PC-3 (cell line): Measurements from ENCODE around the gene TTC23. TPM values are rescaled to one million over a fixed set of nuclear protein-coding genes. Genes with fewer than 3 reads are reported as not detected.
"Not testable (repeated sequence)": the region's sequence is repeated elsewhere in the genome, so short reads cannot be mapped to it uniquely, and the experiment has no call there.

Experiments
- ATAC-seq: fragments of 200-7000 bp; cut with Tn5 transposase; 2 replicates; pipeline ENCODE4 v1.9.1; 2020; ENCODE audit warnings: mild to moderate bottlenecking, moderate library complexity
- BruUV-seq: library from RNA; stranded (reverse); fragments of 400-500 nt; replicated peaks from 2 replicates; lab custom pipeline; 2021; lab: Mats Ljungman, UMichigan
- CTCF ChIA-PET: fragments of 300-600 bp; sonication (Branson Sonifier 250); formaldehyde crosslinking; loops from one replicate; lab custom pipeline; 2022; ENCODE audit warnings: antibody characterized with exemption; lab: Charles Lee
- POLR2A ChIA-PET: fragments of 300-600 bp; sonication (Branson Sonifier 250); formaldehyde crosslinking; loops from one replicate; lab custom pipeline; 2022; ENCODE audit warnings: antibody characterized with exemption; ENCODE audit not compliant: unreplicated experiment; lab: Charles Lee
- DNase-seq: peaks from one replicate; pipeline ENCODE4 v3.0.0-alpha.2; 2015
- H2AFZ ChIP-seq: fragments of 300-600 bp; sonication (generic); 2 replicates; pipeline ENCODE4 v1.6.0; 2016; ENCODE audit warnings: antibody characterized with exemption, low read length
- H3F3A ChIP-seq: fragments of 300-600 bp; sonication (generic); one replicate; pipeline ENCODE4 v1.6.0; 2017; ENCODE audit warnings: antibody characterized with exemption, low read length, control low read depth, mild to moderate bottlenecking; ENCODE audit not compliant: unreplicated experiment
- H3K27ac ChIP-seq: fragments of 300-600 bp; sonication (generic); 2 replicates; pipeline ENCODE4 v1.5.1; 2016; ENCODE audit warnings: mild to moderate bottlenecking, low read length
- H3K27me3 ChIP-seq: fragments of 300-600 bp; sonication (generic); 2 replicates; pipeline ENCODE4 v1.6.1; 2016; ENCODE audit warnings: low read length, mixed read lengths
- H3K36me3 ChIP-seq: fragments of 300-600 bp; sonication (generic); 2 replicates; pipeline ENCODE4 v1.6.1; 2016; ENCODE audit warnings: low read depth, mixed run types, low read length, mixed read lengths
- H3K4me1 ChIP-seq: fragments of 300-600 bp; sonication (generic); 2 replicates; pipeline ENCODE4 v1.5.1; 2016; ENCODE audit warnings: low read length; ENCODE audit not compliant: insufficient read depth
- H3K4me2 ChIP-seq: fragments of 300-600 bp; sonication (generic); 2 replicates; pipeline ENCODE4 v1.6.0; 2016; ENCODE audit warnings: low read length
- H3K4me3 ChIP-seq: fragments of 300-600 bp; sonication (generic); 2 replicates; pipeline ENCODE4 v1.5.1; 2016; ENCODE audit warnings: mild to moderate bottlenecking, low read length, mixed read lengths
- H3K79me2 ChIP-seq: fragments of 300-600 bp; sonication (generic); 2 replicates; pipeline ENCODE4 v1.6.1; 2017; ENCODE audit warnings: low read length, mixed read lengths
- H3K9ac ChIP-seq: fragments of 300-600 bp; sonication (generic); 2 replicates; pipeline ENCODE4 v1.6.0; 2016; ENCODE audit warnings: mild to moderate bottlenecking, low read length
- H3K9me2 ChIP-seq: fragments of 300-600 bp; sonication (generic); replicated peaks from 2 replicates; pipeline ENCODE4 v1.6.1; 2016; ENCODE audit warnings: mixed run types, low read length, mixed read lengths
- H3K9me3 ChIP-seq: fragments of 300-600 bp; sonication (generic); 2 replicates; pipeline ENCODE4 v1.6.1; 2016; ENCODE audit warnings: low read length, mixed read lengths
- H4K20me1 ChIP-seq: fragments of 300-600 bp; sonication (generic); 2 replicates; pipeline ENCODE4 v1.6.1; 2016; ENCODE audit warnings: low read length, mixed read lengths
- EZH2 ChIP-seq: fragments of 300-600 bp; sonication (generic); IDR thresholded peaks from one replicate; pipeline ENCODE4 v1.6.1; 2017; ENCODE audit warnings: antibody characterized with exemption, mild to moderate bottlenecking, low read length; ENCODE audit not compliant: unreplicated experiment
- EZH2phosphoT487 ChIP-seq: fragments of 300-600 bp; sonication (generic); IDR thresholded peaks from 2 replicates; pipeline ENCODE4 v1.6.1; 2018; ENCODE audit warnings: mild to moderate bottlenecking, antibody characterized with exemption, low read length, borderline replicate concordance
- intact Hi-C: fragments of 100-400 bp; cut with micrococcal nuclease; formaldehyde crosslinking; loops from 2 replicates; pipeline ENCODE4 v1.9.0; 2023
- total RNA-seq: library from RNA; depleted of rRNA; stranded (reverse); fragments of >200 nt; gene quantifications from 2 replicates; pipeline ENCODE4 v1.2.3, GENCODE V29; 2014
- TF ChIP-seq, protein P1 (sequence below): fragments of 300-600 bp; sonication (generic); conservative IDR thresholded peaks from 2 replicates; pipeline ENCODE4 v1.5.1; 2017; ENCODE audit warnings: antibody characterized with exemption, low read depth, mild to moderate bottlenecking, low read length

TTC23 gene
- total RNA-seq, 1 experiment from 2014 or later: 10.4 TPM

DNA sequence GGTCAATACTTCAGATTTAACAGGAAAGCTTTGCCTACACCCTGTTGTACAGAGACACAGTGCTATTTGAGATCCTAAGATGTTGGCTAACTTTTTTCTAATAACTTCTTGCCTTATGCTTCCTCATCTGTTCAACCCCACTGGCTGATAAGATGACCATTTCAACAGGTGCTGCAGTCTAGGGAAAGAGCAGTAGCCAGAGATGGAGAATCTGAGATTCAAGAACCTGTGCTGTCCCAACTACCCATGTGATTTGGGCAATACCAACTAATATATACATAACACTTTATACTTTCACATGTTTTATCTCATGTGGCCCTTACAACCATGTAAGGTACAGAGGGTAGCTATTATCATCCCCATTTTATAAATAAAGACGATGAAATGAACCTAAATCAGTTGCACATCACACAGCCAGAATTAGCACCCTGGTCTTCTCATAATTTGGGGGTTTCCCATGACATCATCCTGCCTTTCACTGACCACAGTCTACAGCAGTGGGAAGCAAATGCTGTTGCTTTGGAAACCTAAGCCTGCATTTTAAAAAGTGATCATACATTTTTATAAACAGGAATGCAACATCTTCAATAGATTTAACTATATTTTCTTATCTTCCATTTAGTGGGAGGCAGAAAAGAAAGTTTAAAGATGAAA is 9.7 kb downstream of the TTC23 start:
- no TSS peak for BruUV-seq
- TF ChIP-seq EZH2phosphoT487 (no peak), EZH2 (no peak)
- TF ChIP-seq, protein P1, sequence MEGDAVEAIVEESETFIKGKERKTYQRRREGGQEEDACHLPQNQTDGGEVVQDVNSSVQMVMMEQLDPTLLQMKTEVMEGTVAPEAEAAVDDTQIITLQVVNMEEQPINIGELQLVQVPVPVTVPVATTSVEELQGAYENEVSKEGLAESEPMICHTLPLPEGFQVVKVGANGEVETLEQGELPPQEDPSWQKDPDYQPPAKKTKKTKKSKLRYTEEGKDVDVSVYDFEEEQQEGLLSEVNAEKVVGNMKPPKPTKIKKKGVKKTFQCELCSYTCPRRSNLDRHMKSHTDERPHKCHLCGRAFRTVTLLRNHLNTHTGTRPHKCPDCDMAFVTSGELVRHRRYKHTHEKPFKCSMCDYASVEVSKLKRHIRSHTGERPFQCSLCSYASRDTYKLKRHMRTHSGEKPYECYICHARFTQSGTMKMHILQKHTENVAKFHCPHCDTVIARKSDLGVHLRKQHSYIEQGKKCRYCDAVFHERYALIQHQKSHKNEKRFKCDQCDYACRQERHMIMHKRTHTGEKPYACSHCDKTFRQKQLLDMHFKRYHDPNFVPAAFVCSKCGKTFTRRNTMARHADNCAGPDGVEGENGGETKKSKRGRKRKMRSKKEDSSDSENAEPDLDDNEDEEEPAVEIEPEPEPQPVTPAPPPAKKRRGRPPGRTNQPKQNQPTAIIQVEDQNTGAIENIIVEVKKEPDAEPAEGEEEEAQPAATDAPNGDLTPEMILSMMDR: no peak
- intact Hi-C loops: no loop called here
- CTCF ChIA-PET: no interaction called here
- Histone ChIP-seq H3K9ac (no peak overlapping the region), H3K9me2 (no peaks in the 10 kb centered on the region), H3K4me2 (no peak overlapping the region), H3K4me3 (no peak overlapping the region), H3F3A (no peaks in the 10 kb centered on the region), H3K79me2 (0 out of 2 replicates have a peak, but pooled peaks cover 4% of the 10 kb centered on the region), H2AFZ (no peak overlapping the region), H3K36me3 (no peaks in the 10 kb centered on the region), H3K27me3 (no peaks in the 10 kb centered on the region), H3K4me1 (peaks cover 10% of the 10 kb centered on the region), H3K27ac (no peak overlapping the region), H4K20me1 (no peaks in the 10 kb centered on the region), H3K9me3 (no peaks in the 10 kb centered on the region)
- POLR2A ChIA-PET: no interaction called here
- ATAC-seq (no peak), DNase-seq (no peak)

DNA sequence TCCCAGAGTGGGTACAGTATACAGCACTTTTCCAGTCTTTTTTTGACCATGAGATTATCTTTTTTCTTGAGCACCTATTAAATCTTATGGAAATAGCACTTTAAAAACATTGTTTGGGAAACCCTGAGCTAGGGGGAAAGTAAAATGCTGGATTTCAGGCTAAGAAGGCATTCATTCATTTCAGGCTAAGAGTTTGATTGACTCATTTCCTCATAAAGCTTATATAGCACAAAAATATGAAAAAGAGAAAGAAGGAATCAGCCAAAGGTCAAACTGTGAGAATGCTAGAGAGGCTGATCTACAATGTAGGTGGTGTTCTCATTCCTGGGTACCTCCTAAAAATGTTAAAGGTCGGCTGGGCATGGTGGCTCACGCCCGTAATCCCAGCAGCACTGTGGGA is 10.5 kb downstream of the TTC23 start:
- Histone ChIP-seq H3K4me2 (0 out of 2 replicates have a peak overlapping the region, but pooled peaks have one; percentile 1), H3K36me3 (no peaks in the 10 kb centered on the region), H3F3A (no peaks in the 10 kb centered on the region), H3K4me1 (peaks cover 10% of the 10 kb centered on the region), H3K27ac (peak overlapping the region; percentile 25), H2AFZ (no peak overlapping the region), H3K4me3 (no peak overlapping the region), H3K9ac (no peak overlapping the region), H3K9me3 (no peaks in the 10 kb centered on the region), H3K79me2 (0 out of 2 replicates have a peak, but pooled peaks cover under 1% of the 10 kb centered on the region), H4K20me1 (no peaks in the 10 kb centered on the region), H3K9me2 (no peaks in the 10 kb centered on the region), H3K27me3 (no peaks in the 10 kb centered on the region)
- TF ChIP-seq, protein P1: no peak
- TF ChIP-seq EZH2 (no peak), EZH2phosphoT487 (no peak)
- ChIA-PET POLR2A (no interaction called here), CTCF (interaction anchor here (0.6 kb wide), 1 partner anchor 1571 kb away, joined by 6 read pairs; no protein-coding TSS in a partner anchor)
- peak; percentile 77 for ATAC-seq
- no TSS peak for BruUV-seq
- DNase-seq: peak; percentile 27
- intact Hi-C loops: no loop called here

DNA sequence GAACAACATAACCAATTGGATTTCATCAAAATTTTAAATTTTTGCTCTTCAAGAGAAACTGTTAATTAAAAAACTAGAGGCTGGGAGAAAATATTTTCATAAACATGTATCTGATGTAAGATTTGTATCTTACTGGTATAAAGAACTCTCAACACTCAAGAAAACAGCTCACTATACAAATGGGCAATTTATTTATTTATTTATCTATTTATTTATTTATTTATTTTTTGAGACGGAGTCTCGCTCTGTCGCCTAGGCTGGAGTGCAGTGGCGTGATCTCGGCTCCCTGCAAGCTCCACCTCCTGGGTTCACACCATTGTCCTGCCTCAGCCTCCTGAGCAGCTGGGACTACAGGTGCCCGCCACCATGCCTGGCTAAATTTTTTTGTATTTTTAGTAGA is 15.2 kb downstream of the TTC23 start:
- peaks cover 10% of the 10 kb centered on the region for H3K4me1 ChIP-seq
- H3K36me3 ChIP-seq, H4K20me1 ChIP-seq, BruUV-seq, H3K27ac ChIP-seq, ATAC-seq, H3K79me2 ChIP-seq, POLR2A ChIA-PET, H3F3A ChIP-seq, H3K9me3 ChIP-seq, H3K9ac ChIP-seq, DNase-seq, H2AFZ ChIP-seq, CTCF ChIA-PET, H3K9me2 ChIP-seq, H3K4me3 ChIP-seq, H3K27me3 ChIP-seq, intact Hi-C loops, H3K4me2 ChIP-seq: not testable (repeated sequence)
